GM18907 (cell line): ENCODE data around the gene SNAI3.

Source experiments
- ATAC-seq: cut with Tn5 transposase; IDR thresholded peaks from one replicate; pipeline ENCODE4 v1.9.1; 2021; ENCODE audit warnings: mild to moderate bottlenecking, moderate library complexity; ENCODE audit not compliant: unreplicated experiment

SNAI3 gene

GRCh38 chr16:88691924-88692560 lies 5.7 kb upstream of the SNAI3 start:
- ATAC-seq, result no peak

- no peak for ATAC-seq
Observed at GRCh38 chr16:88691129-88691813, 5.0 kb upstream of the SNAI3 start.

GRCh38 chr16:88690341-88691128 lies 4.2 kb upstream of the SNAI3 start:
- ATAC-seq, result no peak

DNA sequence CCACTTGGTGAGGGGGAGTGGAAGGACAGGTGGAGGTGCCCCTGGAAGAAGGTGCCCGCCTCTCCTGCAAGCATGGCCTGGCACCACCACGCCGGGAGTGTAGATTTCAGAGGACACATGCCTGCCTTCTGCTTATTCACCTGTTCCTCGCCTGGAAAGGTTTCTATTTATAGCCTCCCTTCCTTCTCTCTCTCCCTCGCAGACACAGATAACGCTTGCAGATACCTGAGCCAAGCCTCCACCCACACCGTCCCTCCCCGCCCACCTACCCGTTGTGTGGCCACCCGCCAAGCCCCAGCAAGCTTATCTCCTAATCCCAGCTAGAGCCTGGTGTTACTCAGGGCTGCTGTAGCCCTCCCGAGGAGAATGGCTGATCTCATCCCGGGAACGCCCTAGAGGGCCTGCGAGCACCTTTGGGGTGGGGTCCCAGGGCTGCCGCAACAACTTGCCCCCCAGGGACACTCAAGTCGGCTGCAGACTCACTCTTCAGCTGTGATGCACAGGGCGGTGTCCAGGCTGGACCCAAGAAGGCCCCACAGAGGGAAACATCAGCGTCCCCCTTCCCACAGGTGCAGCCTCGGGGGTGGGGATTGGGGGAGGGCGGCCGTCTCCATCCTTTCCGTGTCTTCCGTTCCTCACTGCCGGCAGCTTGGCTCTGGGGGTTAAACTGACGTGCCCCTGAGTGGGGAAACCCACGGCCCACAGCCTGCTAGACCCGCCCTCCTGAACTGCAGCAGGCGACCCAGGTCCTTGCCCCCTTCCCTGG lies 1.9 kb upstream of the SNAI3 start:
- ATAC-seq, result no peak

DNA sequence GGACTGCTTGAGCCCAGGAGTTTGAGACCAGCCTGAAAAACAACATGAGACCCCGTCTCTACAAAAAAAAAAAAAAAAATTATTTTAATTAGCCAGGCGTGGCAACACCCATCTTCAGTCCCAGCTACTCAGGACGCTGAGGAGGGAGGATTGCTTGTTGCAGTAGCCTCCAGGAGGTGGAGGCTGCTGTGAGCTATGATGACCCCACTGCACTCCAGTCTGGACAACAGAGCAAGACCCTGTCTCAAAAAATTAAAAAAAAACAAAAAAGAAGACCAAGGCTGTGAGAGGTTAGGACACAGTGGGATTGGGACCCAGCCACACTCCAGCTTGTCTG lies 1.3 kb upstream of the SNAI3 start:
- no peak for ATAC-seq

DNA sequence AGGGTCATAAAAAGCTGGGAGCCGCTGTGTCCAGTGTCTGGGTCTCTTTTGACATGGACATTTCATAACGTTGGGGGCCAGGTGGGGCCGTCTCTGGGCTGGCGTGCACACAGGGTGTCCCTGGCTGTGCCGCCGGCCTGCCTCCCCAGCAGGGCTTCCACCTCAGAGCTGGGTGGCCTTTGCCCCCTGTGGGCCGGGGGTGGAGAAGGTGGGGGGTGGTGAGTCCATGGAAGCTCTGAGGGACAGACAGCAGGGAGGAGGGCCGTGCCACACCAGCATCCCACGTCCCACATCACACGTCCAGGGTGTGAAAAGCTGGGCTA lies 908 bp upstream of the SNAI3 start:
- no peak for ATAC-seq

GRCh38 chr16:88686062-88686438 lies 257 bp downstream of the SNAI3 start:
- no peak for ATAC-seq

DNA sequence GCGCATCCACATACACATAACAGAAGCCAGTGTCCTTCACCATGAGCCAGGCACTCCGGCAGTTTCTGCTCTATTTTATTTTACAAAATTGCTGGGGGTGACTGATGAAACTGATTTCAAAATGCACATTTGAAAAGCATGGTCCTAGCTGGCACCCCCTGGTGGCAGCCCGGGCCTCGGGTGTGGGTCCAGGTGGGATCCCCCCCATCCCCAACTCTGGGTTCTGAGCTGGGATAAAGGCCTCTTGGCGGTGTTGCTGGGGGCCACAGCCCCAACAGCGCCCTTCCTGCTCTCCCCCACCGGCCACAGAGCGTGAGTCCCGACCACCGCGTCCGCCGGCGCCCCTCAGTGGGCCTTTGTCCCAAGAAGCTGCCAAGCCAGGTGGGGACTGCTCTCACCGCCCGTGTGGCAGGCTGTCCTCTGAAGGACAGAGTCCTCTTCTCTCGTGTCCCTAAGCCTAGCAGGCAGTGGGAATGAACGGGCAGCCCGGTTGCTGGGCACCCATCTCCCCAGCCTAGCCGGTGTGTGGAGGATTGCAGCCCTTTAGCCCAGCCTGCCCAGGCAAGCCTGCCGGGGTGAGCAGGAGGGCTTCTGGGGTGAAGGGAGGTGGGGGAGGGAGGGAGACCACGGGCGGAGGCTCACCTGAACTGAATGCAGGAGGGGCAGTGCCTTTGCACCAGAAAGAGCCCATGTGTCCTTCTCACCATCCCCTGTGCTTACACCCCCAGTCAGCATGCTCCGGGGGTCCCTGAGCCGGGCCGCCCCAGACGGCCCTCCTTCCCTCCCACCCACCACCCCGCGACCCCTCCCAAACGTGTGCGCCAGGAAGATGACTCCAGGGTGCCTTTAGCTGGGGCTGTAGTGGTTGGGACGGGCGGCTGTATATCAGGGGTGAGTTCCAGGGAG lies 898 bp downstream of the SNAI3 start:
- no peak for ATAC-seq

DNA sequence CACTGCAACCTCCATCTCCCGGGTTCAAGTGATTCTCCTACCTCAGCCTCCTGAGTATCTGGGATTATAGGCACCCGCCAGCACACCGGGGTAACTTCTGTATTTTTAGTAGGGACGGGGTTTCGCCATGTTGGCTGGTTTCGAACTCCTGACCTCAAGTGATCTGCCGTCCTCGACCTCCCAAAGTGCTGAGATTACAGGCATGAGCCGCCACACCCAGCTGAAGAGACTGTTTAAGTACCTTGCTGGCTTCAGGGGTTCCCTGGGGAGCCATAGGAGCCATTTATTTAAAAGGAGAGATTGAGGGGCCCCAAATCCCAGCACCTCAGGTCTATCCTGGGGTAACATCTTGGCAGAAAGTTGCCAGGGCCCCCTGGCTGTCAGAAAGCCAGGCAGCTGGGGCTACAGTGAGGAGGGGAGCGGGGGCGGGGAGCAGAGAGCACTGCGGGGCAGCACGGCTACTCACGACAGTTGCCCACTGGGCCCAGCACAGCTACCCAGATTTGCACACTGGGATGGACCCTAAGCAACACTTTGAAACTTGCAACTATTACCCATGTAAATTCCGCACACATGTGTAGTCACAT lies 1.6 kb downstream of the SNAI3 start:
- no peak for ATAC-seq

- ATAC-seq, result peak; percentile 66
Observed at GRCh38 chr16:88681709-88682451, 4.4 kb downstream of the SNAI3 start.

GRCh38 chr16:88681084-88681680 lies 5.1 kb downstream of the SNAI3 start:
- no peak for ATAC-seq

- ATAC-seq, result no peak
Observed at GRCh38 chr16:88680554-88681083, 5.7 kb downstream of the SNAI3 start.

DNA sequence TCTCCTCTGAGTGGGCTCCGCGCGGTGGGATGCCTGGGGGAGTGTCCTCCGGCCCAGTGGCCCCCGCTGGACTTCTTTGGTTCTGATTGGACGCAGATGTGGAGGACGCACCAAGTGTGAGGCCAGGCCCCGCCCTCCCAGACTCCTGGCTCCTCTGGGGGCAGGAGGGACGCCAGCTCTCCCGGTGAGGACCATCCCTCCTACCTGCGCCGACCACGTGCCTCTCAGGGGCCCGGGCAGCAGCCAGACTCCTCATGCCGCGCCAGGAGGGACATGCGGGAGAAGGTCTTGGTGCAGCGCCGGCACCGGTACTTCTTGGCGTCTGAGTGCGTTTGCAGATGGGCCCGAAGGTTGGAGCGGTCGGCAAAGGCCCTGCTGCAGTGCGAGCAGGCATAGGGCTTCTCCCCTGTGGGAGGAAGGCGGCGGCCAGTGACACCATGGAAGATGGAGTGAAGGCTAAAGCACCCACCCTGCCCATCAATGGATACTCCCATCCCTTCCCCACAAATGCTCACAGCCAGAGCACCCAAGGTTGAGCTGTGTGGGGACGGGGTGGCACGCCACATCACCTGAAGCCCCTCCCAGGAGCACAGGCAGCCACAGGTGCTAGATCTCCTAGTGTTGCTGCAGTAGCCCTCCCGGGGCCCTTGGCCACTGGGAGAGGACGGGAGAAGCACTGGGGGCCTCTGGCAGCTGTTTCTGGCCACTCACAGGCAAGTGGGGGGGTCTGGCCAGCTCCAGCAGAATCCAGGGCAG lies 7.9 kb downstream of the SNAI3 start:
- ATAC-seq, result no peak

GRCh38 chr16:88677721-88678120 lies 8.6 kb downstream of the SNAI3 start:
- ATAC-seq, result no peak

- ATAC-seq, result no peak
Observed at GRCh38 chr16:88676502-88677242, 9.6 kb downstream of the SNAI3 start.

DNA sequence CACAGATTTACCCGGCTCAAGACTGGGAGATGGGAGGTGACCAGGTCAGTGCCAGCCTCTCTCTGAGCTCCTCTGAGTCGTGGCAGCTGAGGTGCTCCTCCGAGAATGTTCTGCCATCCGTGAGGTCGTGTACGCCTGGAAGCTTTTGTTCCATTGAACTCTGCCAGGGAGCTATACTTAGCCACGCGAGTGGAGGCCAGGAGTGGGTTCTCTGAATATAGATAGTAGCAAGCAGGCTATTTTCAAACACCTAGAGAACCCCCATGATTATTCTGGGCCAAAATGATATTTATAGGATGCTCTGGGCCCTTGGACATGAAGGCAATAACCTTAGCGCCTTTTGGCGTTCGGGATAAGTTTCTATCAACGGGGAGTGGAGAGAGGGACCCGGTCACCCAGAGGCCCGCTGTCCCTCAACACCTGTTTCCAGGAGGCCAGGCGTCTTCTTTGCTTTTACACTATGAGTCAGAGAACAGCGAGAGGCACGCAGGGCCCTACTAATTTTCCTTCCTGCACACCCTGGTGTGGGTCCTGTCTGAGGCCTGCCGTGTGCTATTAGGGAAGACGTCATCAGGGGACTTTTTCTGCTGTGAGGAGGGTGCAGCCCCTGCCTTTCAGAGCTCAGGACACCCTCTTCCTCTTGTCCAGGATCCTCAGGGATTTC lies 12.5 kb downstream of the SNAI3 start:
- ATAC-seq, result no peak

- no peak for ATAC-seq
Observed at GRCh38 chr16:88672776-88673175, 13.5 kb downstream of the SNAI3 start.
